WERI-Rb-1 (cell line): Measurements from ENCODE around the gene SKIDA1.

Experiments
- DNase-seq: peaks from one replicate; pipeline ENCODE4 v3.0.0-alpha.2; 2020
- H3K27ac ChIP-seq: fragments of 250-450 bp; sonication (Bioruptor Pico); 2 replicates; pipeline ENCODE4 v1.5.1; 2020; ENCODE audit warnings: mild to moderate bottlenecking, moderate library complexity
- H3K27me3 ChIP-seq: fragments of 250-450 bp; sonication (Bioruptor Pico); 2 replicates; pipeline ENCODE4 v1.5.1; 2021; ENCODE audit warnings: mild to moderate bottlenecking, low read depth, moderate library complexity; ENCODE audit not compliant: insufficient read depth, severe bottlenecking
- H3K36me3 ChIP-seq: fragments of 250-450 bp; sonication (Bioruptor Pico); 2 replicates; pipeline ENCODE4 v1.5.1; 2020; ENCODE audit warnings: mild to moderate bottlenecking, moderate library complexity
- H3K4me3 ChIP-seq: 2 replicates; pipeline ENCODE4 v1.5.1; 2011; ENCODE audit warnings: low read depth, mild to moderate bottlenecking, control low read depth, low read length
- H3K9me3 ChIP-seq: fragments of 250-450 bp; sonication (Bioruptor Pico); 2 replicates; pipeline ENCODE4 v1.5.1; 2021; ENCODE audit warnings: mild to moderate bottlenecking, moderate library complexity; ENCODE audit not compliant: severe bottlenecking
- TF ChIP-seq, protein P1 (sequence below): IDR thresholded peaks from 2 replicates; pipeline ENCODE4 v1.5.1; 2011; ENCODE audit warnings: low read depth, mild to moderate bottlenecking, control low read depth, inconsistent platforms, low read length

The SKIDA1 gene

DNA sequence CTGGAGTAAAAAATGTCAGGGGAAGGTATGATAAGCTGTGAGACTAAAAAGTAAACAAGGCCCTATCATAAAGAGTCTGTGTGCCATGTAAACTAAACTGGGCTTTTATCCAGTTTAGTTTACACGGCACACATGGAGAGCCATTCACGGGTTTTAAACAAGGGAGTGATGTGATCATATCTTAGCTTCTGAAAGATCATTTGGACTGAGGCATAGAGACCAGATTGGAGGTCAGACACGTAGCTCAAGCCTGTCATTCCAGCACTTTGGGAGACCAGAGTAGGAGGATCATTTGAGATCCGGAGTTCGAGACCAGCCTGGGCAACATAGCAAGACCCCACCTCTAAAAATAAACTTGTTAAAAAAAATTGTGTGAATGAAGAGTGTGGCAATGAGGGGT, 50.1 kb downstream of the SKIDA1 start:
- DNase-seq = no peak
- TF ChIP-seq, protein P1, sequence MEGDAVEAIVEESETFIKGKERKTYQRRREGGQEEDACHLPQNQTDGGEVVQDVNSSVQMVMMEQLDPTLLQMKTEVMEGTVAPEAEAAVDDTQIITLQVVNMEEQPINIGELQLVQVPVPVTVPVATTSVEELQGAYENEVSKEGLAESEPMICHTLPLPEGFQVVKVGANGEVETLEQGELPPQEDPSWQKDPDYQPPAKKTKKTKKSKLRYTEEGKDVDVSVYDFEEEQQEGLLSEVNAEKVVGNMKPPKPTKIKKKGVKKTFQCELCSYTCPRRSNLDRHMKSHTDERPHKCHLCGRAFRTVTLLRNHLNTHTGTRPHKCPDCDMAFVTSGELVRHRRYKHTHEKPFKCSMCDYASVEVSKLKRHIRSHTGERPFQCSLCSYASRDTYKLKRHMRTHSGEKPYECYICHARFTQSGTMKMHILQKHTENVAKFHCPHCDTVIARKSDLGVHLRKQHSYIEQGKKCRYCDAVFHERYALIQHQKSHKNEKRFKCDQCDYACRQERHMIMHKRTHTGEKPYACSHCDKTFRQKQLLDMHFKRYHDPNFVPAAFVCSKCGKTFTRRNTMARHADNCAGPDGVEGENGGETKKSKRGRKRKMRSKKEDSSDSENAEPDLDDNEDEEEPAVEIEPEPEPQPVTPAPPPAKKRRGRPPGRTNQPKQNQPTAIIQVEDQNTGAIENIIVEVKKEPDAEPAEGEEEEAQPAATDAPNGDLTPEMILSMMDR = no peak
- Histone ChIP-seq H3K27me3 (no peaks in the 10 kb centered on the region), H3K36me3 (no peaks in the 10 kb centered on the region), H3K9me3 (no peaks in the 10 kb centered on the region), H3K4me3 (no peak overlapping the region), H3K27ac (no peak overlapping the region)

DNA sequence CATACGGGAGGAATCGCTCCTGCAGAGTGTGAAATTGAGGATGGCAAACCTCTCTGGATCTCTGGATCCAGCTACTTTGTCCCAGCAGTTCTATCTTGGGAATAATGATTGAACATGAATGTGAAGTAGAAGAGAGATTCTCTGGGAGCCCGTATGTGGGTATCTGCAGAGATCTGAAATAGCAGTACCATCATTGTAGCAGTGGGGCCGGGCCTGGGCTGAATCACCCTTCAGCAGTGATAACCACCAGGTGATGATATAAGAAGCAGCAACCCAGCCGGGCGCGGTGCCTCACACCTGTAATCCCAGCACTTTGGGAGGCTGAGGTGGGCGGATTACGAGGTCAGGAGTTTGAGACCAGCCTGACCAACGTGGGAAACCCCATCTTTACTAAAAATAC, 51.9 kb downstream of the SKIDA1 start:
- no peak overlapping the region for H3K27ac ChIP-seq
- no peak overlapping the region for H3K4me3 ChIP-seq
- H3K36me3 ChIP-seq = no peaks in the 10 kb centered on the region
- TF ChIP-seq, protein P1 = no peak
- H3K9me3 ChIP-seq = no peaks in the 10 kb centered on the region
- no peak for DNase-seq
- no peaks in the 10 kb centered on the region for H3K27me3 ChIP-seq

DNA sequence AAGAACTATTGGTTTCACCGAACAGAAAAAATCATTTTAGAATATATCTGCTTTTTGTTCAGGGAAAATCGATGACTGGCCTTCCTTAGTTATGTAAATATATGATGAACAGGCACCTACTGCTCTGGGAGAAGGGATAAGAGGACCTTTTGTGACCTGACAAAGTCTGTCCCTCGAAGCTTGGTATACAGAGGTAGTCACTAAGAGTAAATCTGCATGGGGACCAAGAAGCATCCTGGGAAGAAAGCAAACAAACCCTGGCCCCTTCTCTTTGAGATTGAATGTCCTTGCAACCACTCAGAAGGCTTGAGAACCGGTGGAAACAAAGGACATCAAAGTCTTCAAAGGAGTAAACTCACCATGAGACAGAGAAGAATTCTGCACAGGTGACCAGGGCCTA, 52.3 kb downstream of the SKIDA1 start:
- Histone ChIP-seq H3K36me3 (no peaks in the 10 kb centered on the region), H3K9me3 (no peaks in the 10 kb centered on the region), H3K27ac (no peak overlapping the region), H3K4me3 (no peak overlapping the region), H3K27me3 (no peaks in the 10 kb centered on the region)
- DNase-seq = no peak
- TF ChIP-seq, protein P1 = no peak

DNA sequence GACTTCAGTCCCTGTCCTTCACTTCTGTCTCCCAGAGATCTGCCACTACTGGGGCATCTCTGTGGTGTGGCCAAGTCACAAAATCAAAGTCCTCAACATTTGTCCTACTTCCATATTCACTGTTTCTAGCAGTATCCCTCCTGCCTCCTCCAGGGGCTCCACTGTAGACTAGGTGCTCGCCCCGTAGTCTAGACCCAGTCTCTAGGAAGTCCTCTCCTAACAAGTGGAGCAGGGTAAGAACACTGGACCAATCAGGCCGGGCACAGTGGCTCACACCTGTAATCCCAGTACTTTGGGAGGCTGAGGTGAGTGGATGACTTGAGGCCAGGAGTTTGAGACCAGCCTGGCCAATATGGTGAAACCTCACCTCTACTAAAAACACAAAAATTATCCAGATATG, 57.4 kb downstream of the SKIDA1 start:
- TF ChIP-seq, protein P1 = no peak
- no peaks in the 10 kb centered on the region for H3K9me3 ChIP-seq
- H3K27ac ChIP-seq = no peak overlapping the region
- H3K4me3 ChIP-seq = no peak overlapping the region
- H3K36me3 ChIP-seq = no peaks in the 10 kb centered on the region
- H3K27me3 ChIP-seq = no peaks in the 10 kb centered on the region
- no peak for DNase-seq

DNA sequence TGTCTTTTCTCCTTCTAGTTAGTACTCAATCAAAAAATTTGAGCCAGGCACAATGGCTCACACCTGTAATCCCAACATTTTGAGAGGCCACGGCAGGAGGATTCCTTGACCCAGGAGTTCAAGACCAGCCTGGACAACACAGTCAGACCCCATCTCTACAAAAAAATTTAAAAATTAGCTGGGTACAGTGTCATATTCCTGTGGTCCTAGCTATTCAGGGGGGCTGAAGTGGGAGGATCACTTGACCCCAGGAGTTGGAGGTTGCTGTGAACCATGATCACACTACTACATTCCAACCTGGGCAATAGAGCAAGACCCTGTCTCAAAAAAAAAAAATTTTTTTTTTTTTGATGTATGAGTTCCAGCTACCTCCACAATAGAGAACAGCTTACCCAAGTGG, 57.8 kb downstream of the SKIDA1 start:
- no peak overlapping the region for H3K27ac ChIP-seq
- H3K27me3 ChIP-seq = no peaks in the 10 kb centered on the region
- no peak for DNase-seq
- H3K4me3 ChIP-seq = no peak overlapping the region
- no peaks in the 10 kb centered on the region for H3K9me3 ChIP-seq
- no peaks in the 10 kb centered on the region for H3K36me3 ChIP-seq
- TF ChIP-seq, protein P1 = no peak

DNA sequence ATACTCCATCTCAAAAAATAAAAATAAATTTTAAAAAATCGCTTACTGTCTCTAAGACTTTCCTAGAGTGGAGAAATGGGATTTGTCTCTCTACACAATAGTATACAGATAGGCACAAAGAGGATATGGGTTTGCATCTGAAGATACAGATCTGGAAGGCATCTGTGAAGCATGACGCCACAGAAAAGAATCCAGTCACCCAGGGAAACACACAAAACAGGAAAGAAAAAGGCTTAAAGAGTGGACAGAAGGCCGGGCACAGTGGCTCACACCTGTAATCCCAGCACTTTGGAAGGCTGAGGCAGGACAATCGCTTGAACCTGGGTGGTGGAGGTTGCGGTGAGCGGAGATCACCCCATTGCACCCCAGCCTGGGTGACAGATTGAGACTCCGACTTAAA, 61.3 kb downstream of the SKIDA1 start:
- Histone ChIP-seq H3K27me3 (no peaks in the 10 kb centered on the region), H3K9me3 (no peaks in the 10 kb centered on the region), H3K27ac (no peak overlapping the region), H3K36me3 (no peaks in the 10 kb centered on the region), H3K4me3 (no peak overlapping the region)
- no peak for DNase-seq
- TF ChIP-seq, protein P1 = no peak
